ACHN (cell line): Measurements from ENCODE around the gene DIP2A.
"Not testable (repeated sequence)": the region's sequence is repeated elsewhere in the genome, so short reads cannot be mapped to it uniquely, and the experiment has no call there.

Experiments
- DNase-seq: peaks from one replicate; pipeline ENCODE4 v3.0.0-alpha.2; 2015
- in situ Hi-C: cut with HindIII; loops from 2 replicates; pipeline ENCODE4 v1.10.0; 2017; ENCODE audit warnings: low sequenced_read_pairs, low pct_ligation_motif_present, low pct_unique_long_range_greater_than_20kb

The DIP2A gene

GRCh38 chr21:46441331-46441730 is 17.4 kb upstream of the DIP2A start:
- in situ Hi-C loops: no loop called here
- no peak for DNase-seq

- in situ Hi-C loops: no loop called here
Measured at GRCh38 chr21:46441961-46442498, 16.7 kb upstream of the DIP2A start.

GRCh38 chr21:46442938-46443337 is 15.8 kb upstream of the DIP2A start:
- in situ Hi-C loops: no loop called here
- no peak for DNase-seq

More at GRCh38 chr21:46441961-46442498, 16.7 kb upstream of the DIP2A start:
- DNase-seq: no peak

- in situ Hi-C loops: no loop called here
- no peak for DNase-seq
Measured at GRCh38 chr21:46443910-46444309, 14.8 kb upstream of the DIP2A start.

GRCh38 chr21:46448108-46448507 is 10.6 kb upstream of the DIP2A start:
- no peak for DNase-seq
- in situ Hi-C loops: no loop called here

- in situ Hi-C loops, DNase-seq: not testable (repeated sequence)
Measured at GRCh38 chr21:46448855-46449254, 9.8 kb upstream of the DIP2A start.

GRCh38 chr21:46452710-46453109 is 6.0 kb upstream of the DIP2A start:
- no peak for DNase-seq
- in situ Hi-C loops: no loop called here

GRCh38 chr21:46454142-46454541 is 4.5 kb upstream of the DIP2A start:
- in situ Hi-C loops: no loop called here
- DNase-seq: no peak

- in situ Hi-C loops: no loop called here
- DNase-seq: no peak
Measured at GRCh38 chr21:46454634-46455390, 3.9 kb upstream of the DIP2A start.

GRCh38 chr21:46455575-46456385 is 2.9 kb upstream of the DIP2A start:
- in situ Hi-C loops: no loop called here
- DNase-seq: no peak

GRCh38 chr21:46456750-46457149 is 1.9 kb upstream of the DIP2A start:
- no peak for DNase-seq
- in situ Hi-C loops: no loop called here

GRCh38 chr21:46457801-46458314 is 833 bp upstream of the DIP2A start:
- in situ Hi-C loops: no loop called here
- peak; percentile 41 for DNase-seq

GRCh38 chr21:46459024-46459355 is 299 bp downstream of the DIP2A start:
- DNase-seq: no peak
- in situ Hi-C loops: no loop called here

GRCh38 chr21:46459356-46460112 is 843 bp downstream of the DIP2A start:
- DNase-seq: no peak

GRCh38 chr21:46461909-46462308 is 3.2 kb downstream of the DIP2A start:
- in situ Hi-C loops: no loop called here
- DNase-seq: no peak

More at GRCh38 chr21:46459356-46460112, 843 bp downstream of the DIP2A start:
- in situ Hi-C loops: no loop called here

GRCh38 chr21:46465153-46465552 is 6.5 kb downstream of the DIP2A start:
- in situ Hi-C loops, DNase-seq: not testable (repeated sequence)

GRCh38 chr21:46465651-46466050 is 7.0 kb downstream of the DIP2A start:
- no peak for DNase-seq
- in situ Hi-C loops: no loop called here

GRCh38 chr21:46468108-46468774 is 9.6 kb downstream of the DIP2A start:
- DNase-seq: no peak
- in situ Hi-C loops: no loop called here
